SK-N-SH (cell line): Measurements from ENCODE around the gene PDS5A.

Source experiments
- CTCF ChIP-seq: fragments of 200-600 bp; sonication (generic); IDR thresholded peaks from 2 replicates; pipeline ENCODE4 v1.6.1; 2017; ENCODE audit warnings: antibody characterized with exemption, mild to moderate bottlenecking, moderate library complexity
- FOXJ3 ChIP-seq: sonication (generic); formaldehyde crosslinking; IDR thresholded peaks from 2 replicates; pipeline ENCODE4 v1.5.1; 2020; ENCODE audit warnings: mild to moderate bottlenecking, missing genetic modification reagents
- RAD21 ChIP-seq: IDR thresholded peaks from 2 replicates; pipeline ENCODE4 v1.6.1; 2012; ENCODE audit warnings: mild to moderate bottlenecking, low read length
- REST ChIP-seq: IDR thresholded peaks from 2 replicates; pipeline ENCODE4 v1.6.1; 2012; ENCODE audit warnings: mild to moderate bottlenecking, low read depth, low read length, moderate library complexity
- SMC3 ChIP-seq: IDR thresholded peaks from 2 replicates; pipeline ENCODE4 v1.6.1; 2012; ENCODE audit warnings: low read depth, low read length, improper control_type of control experiment
- TF ChIP-seq, protein P1 (sequence below): fragments of 150-350 bp; IDR thresholded peaks from 2 replicates; pipeline ENCODE4 v1.6.1; 2016; ENCODE audit warnings: mild to moderate bottlenecking, low read depth, low read length
- TF ChIP-seq, protein P2 (sequence below): fragments of 150-350 bp; IDR thresholded peaks from 2 replicates; pipeline ENCODE4 v1.6.1; 2017; ENCODE audit warnings: antibody characterized with exemption, low read length, low read depth, borderline replicate concordance

DNA sequence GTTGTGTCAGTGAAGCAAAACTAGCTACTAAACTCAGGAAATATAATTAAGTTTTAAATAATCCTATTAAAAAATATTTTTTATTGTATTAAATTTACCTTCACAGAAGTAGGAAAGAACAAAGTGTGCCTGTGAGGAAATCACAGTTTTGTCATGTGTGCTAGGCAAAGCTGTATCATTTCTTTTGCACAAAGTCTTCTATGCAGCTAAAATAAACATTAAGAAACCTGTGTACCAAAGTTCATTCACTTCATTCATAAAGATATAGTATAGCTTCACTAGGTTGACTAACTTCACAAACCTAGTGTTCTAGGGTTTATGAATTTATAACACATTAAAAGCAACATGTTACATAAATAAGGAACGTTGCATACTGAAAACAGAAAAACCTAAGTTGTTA, 131.0 kb downstream of the PDS5A start:
- TF ChIP-seq REST, result no peak
- no peak for TF ChIP-seq CTCF
- TF ChIP-seq RAD21, result no peak
- TF ChIP-seq, protein P1, sequence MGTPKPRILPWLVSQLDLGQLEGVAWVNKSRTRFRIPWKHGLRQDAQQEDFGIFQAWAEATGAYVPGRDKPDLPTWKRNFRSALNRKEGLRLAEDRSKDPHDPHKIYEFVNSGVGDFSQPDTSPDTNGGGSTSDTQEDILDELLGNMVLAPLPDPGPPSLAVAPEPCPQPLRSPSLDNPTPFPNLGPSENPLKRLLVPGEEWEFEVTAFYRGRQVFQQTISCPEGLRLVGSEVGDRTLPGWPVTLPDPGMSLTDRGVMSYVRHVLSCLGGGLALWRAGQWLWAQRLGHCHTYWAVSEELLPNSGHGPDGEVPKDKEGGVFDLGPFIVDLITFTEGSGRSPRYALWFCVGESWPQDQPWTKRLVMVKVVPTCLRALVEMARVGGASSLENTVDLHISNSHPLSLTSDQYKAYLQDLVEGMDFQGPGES, result no peak
- TF ChIP-seq, protein P2, sequence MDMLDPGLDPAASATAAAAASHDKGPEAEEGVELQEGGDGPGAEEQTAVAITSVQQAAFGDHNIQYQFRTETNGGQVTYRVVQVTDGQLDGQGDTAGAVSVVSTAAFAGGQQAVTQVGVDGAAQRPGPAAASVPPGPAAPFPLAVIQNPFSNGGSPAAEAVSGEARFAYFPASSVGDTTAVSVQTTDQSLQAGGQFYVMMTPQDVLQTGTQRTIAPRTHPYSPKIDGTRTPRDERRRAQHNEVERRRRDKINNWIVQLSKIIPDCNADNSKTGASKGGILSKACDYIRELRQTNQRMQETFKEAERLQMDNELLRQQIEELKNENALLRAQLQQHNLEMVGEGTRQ, result no peak
- no peak for TF ChIP-seq FOXJ3
- no peak for TF ChIP-seq SMC3
